Right lobe of liver (tissue), 6 donors: Measurements from ENCODE around the gene BIN1. TPM values are rescaled to one million over a fixed set of nuclear protein-coding genes. Genes with fewer than 3 reads are reported as not detected.

Experiments used
- ATAC-seq, 4 donors: fragments of 200-7000 bp; cut with Tn5 transposase; one replicate each; pipeline ENCODE4 v1.9.1; 2020; ENCODE audit warnings: mild to moderate bottlenecking in 4 of 4, moderate library complexity in 4 of 4
- DNase-seq, 3 donors: peaks; one replicate each; pipeline ENCODE4 v3.0.0-alpha.2; 2020
- H3K27ac ChIP-seq, 3 donors: fragments of 200-600 bp; one replicate each; pipeline ENCODE4 v1.8.0; 2022
- H3K27me3 ChIP-seq, 2 donors: fragments of 200-600 bp; one replicate each; pipeline ENCODE4 v1.8.0; 2022
- H3K36me3 ChIP-seq, 4 donors: fragments of 200-600 bp; sonication (generic) in 1 of 4; one replicate each; pipeline versions ENCODE4 v1.5.1 to v1.8.0; 2017 to 2022; ENCODE audit warnings: control low read depth in 1 of 4
- H3K4me1 ChIP-seq, 4 donors: fragments of 200-600 bp; sonication (generic) in 1 of 4; one replicate each; pipeline versions ENCODE4 v1.5.1 to v1.8.0; 2017 to 2022; ENCODE audit warnings: control low read depth in 1 of 4
- H3K4me3 ChIP-seq, 3 donors: fragments of 200-600 bp; one replicate each; pipeline ENCODE4 v1.8.0; 2022
- H3K9me3 ChIP-seq, 4 donors: fragments of 200-600 bp; sonication (generic) in 1 of 4; one replicate each; pipeline versions ENCODE4 v1.5.1 to v1.8.0; 2017 to 2022; ENCODE audit warnings: control low read depth in 1 of 4
- CTCF ChIP-seq, 4 donors: fragments of 200-600 bp in 3 of 4; fragments of 450-650 bp in 1 of 4; IDR thresholded peaks; one replicate each; pipeline versions ENCODE4 v1.5.1 to v1.8.0; 2016 to 2022; ENCODE audit warnings: antibody characterized with exemption in 4 of 4, mild to moderate bottlenecking in 2 of 4
- POLR2A ChIP-seq: fragments of 450-650 bp; IDR thresholded peaks from one replicate; pipeline ENCODE4 v1.6.1; 2017; ENCODE audit warnings: antibody characterized with exemption, mild to moderate bottlenecking
- WGBS: methylation state at CpG from one replicate; pipeline ENCODE4 v1.1.6; 2018; ENCODE audit warnings: low coverage, low lambda C conversion rate; ENCODE audit not compliant: insufficient coverage; ENCODE audit errors: missing lambda C conversion rate; 5-methylcytosine and 5-hydroxymethylcytosine counted together
- intact Hi-C, 2 donors: fragments of 100-400 bp; cut with DNase I; formaldehyde crosslinking; loops; one replicate each; pipeline versions ENCODE4 v1.11.2 to v1.14.1; 2022
- total RNA-seq, 6 experiments: library from RNA; depleted of rRNA in 2 of 6; stranded (reverse); fragments of >200 nt in 2 of 6; fragmentation: NEBNext Ultra II Directional in 3 of 6; extraction: Animal tissue kit (Norgen Biotek cat#: 25700) in 3 of 6; gene quantifications; one replicate each; pipeline versions ENCODE4 v1.1.0 to v1.2.4, GENCODE V29; 2016 to 2023
- donor health status: DM: no; HTN: yes; CAD: no.
- donor health status: DM: no; HTN: no; CAD: no.
- donor health status: DM: no; HTN: no; CAD: no.
- donor health status: DM: no; HTN: yes; CAD: no.
- donor health status: DM: no; HTN: yes; CAD: no.

Gene BIN1
- total RNA-seq, 6 experiments from 2014 or later, result 20.4 to 30.8 (median 26.3) TPM

- WGBS, result 100% methylated on average over 2 of the region's 8 CpGs
- intact Hi-C loops, result no loop called here
- peak in 1 of 3 donors; percentile 16 for DNase-seq
Measured at GRCh38 chr2:127047054-127047453, 59.9 kb downstream of the BIN1 start.

GRCh38 chr2:127046579-127046978 lies 60.4 kb downstream of the BIN1 start:
- H3K36me3 ChIP-seq, result no peaks in the 10 kb centered on the region
- no peaks in the 10 kb centered on the region for H3K27me3 ChIP-seq
- ATAC-seq (no peak), DNase-seq (no peak)
- no peak overlapping the region for H3K4me3 ChIP-seq
- intact Hi-C loops, result no loop called here
- TF ChIP-seq CTCF (IDR thresholded peaks at IDR 0.05), result no peak
- no peak for TF ChIP-seq POLR2A
- 13% methylated on average over 1 of the region's 3 CpGs for WGBS
- H3K27ac ChIP-seq, result no peak overlapping the region
- no peaks in the 10 kb centered on the region for H3K4me1 ChIP-seq
- no peaks in the 10 kb centered on the region for H3K9me3 ChIP-seq

More at GRCh38 chr2:127047054-127047453, 59.9 kb downstream of the BIN1 start:
- no peak for ATAC-seq
- Histone ChIP-seq H3K27me3 (no peaks in the 10 kb centered on the region), H3K4me3 (no peak overlapping the region), H3K9me3 (no peaks in the 10 kb centered on the region), H3K36me3 (no peaks in the 10 kb centered on the region), H3K4me1 (no peaks in the 10 kb centered on the region), H3K27ac (no peak overlapping the region)
- TF ChIP-seq CTCF (IDR thresholded peaks at IDR 0.05) (no peak), POLR2A (no peak)

GRCh38 chr2:127045792-127046501 lies 61.0 kb downstream of the BIN1 start:
- Histone ChIP-seq H3K9me3 (no peaks in the 10 kb centered on the region), H3K27me3 (no peaks in the 10 kb centered on the region), H3K4me3 (no peak overlapping the region), H3K27ac (no peak overlapping the region), H3K4me1 (no peaks in the 10 kb centered on the region), H3K36me3 (no peaks in the 10 kb centered on the region)
- WGBS, result 88% methylated on average over 4 of the region's 20 CpGs
- ATAC-seq (no peak), DNase-seq (peak in 2 of 3 donors; percentile 18 to 53)
- TF ChIP-seq POLR2A (no peak), CTCF (IDR thresholded peaks at IDR 0.05) (no peak)
- intact Hi-C loops, result no loop called here

GRCh38 chr2:127044977-127045661 lies 61.8 kb downstream of the BIN1 start:
- H3K27ac ChIP-seq, result no peak overlapping the region
- TF ChIP-seq POLR2A, result no peak
- TF ChIP-seq CTCF (IDR thresholded peaks at IDR 0.05), result no peak

More at GRCh38 chr2:127044977-127045661, 61.8 kb downstream of the BIN1 start:
- no peak for DNase-seq
- Histone ChIP-seq H3K9me3 (no peaks in the 10 kb centered on the region), H3K27me3 (no peaks in the 10 kb centered on the region), H3K4me1 (no peaks in the 10 kb centered on the region), H3K4me3 (no peak overlapping the region), H3K36me3 (no peaks in the 10 kb centered on the region)
- 85% methylated on average over 14 of the region's 20 CpGs for WGBS
- intact Hi-C loops, result no loop called here
- no peak for ATAC-seq
